Left lung (tissue), 10 donors: ENCODE data around the gene RBM33. TPM values are rescaled to one million over a fixed set of nuclear protein-coding genes. Genes with fewer than 3 reads are reported as not detected.

Source experiments
- ATAC-seq: fragments of 200-7000 bp; cut with Tn5 transposase; one replicate; pipeline ENCODE4 v1.9.1; 2020; ENCODE audit warnings: moderate library complexity
- DNase-seq, 4 donors: peaks; one replicate each; pipeline ENCODE4 v3.0.0-alpha.2; 2013 to 2020
- H3K27ac ChIP-seq, 2 donors: fragments of 200-600 bp; sonication (generic) in 1 of 2; one replicate each; pipeline versions ENCODE4 v1.5.0 to v1.8.0; 2020 to 2021
- H3K27me3 ChIP-seq, 2 donors: fragments of 200-600 bp; sonication (generic) in 1 of 2; one replicate each; pipeline versions ENCODE4 v1.5.0 to v1.8.0; 2020 to 2021
- H3K36me3 ChIP-seq, 2 donors: fragments of 200-600 bp; sonication (generic) in 1 of 2; one replicate each; pipeline versions ENCODE4 v1.5.0 to v1.8.0; 2020 to 2021
- H3K4me1 ChIP-seq, 2 donors: fragments of 200-600 bp; one replicate each; pipeline ENCODE4 v1.8.0; 2021
- H3K4me3 ChIP-seq, 2 donors: fragments of 200-600 bp; sonication (generic) in 1 of 2; one replicate each; pipeline versions ENCODE4 v1.5.0 to v1.8.0; 2020 to 2021; ENCODE audit warnings: mild to moderate bottlenecking in 1 of 2
- H3K9me3 ChIP-seq, 2 donors: fragments of 200-600 bp; sonication (generic) in 1 of 2; one replicate each; pipeline versions ENCODE4 v1.5.0 to v1.8.0; 2020 to 2021
- CTCF ChIP-seq, 2 donors: fragments of 200-600 bp; sonication (generic) in 1 of 2; IDR thresholded peaks; one replicate each; pipeline versions ENCODE4 v1.5.0 to v1.8.0; 2021; ENCODE audit warnings: antibody characterized with exemption in 2 of 2
- intact Hi-C, 2 donors: fragments of 100-400 bp; cut with DNase I; formaldehyde crosslinking; loops; one replicate each; pipeline versions ENCODE4 v1.11.2 to v1.14.2; 2022
- polyA plus RNA-seq, 6 donors: library from polyadenylated mRNA; unstranded; fragments of 120-200 nt; gene quantifications; one replicate each; pipeline ENCODE4 v1.2.1, GENCODE V29; 2013; ENCODE audit not compliant: insufficient read length in 6 of 6
- total RNA-seq, 2 donors: library from RNA; stranded (reverse); fragmentation: NEBNext Ultra II Directional; extraction: Animal tissue kit (Norgen Biotek cat#: 25700); gene quantifications; one replicate each; pipeline ENCODE4 v1.2.1, GENCODE V29; 2021
- donor health status: DM: no; HTN: yes; CAD: no.
- donor health status: DM: no; HTN: no; CAD: no.

Gene RBM33
- total and polyA plus RNA-seq, 8 donors = 35.2 to 56.4 (median 45.0) TPM

- Histone ChIP-seq H3K4me1 (no peaks in the 10 kb centered on the region), H3K27me3 (peaks cover 0 to 32% of the 10 kb centered on the region in 2 donors), H3K36me3 (no peaks in the 10 kb centered on the region), H3K9me3 (no peaks in the 10 kb centered on the region), H3K27ac (no peak overlapping the region), H3K4me3 (no peak overlapping the region)
- DNase-seq (peak in 1 of 4 donors; percentile 60), ATAC-seq (no peak)
- intact Hi-C loops = no loop called here
- TF ChIP-seq CTCF (IDR thresholded peaks at IDR 0.05) = no peak
These were observed 185.5 kb downstream of the RBM33 start for GRCh38 chr7:155829796-155830470.

Other genes with a start within 250 kb of the RBM33 start
- gene EN2, start 186.5 kb upstream of the RBM33 start, total RNA-seq = not detected
- not detected for gene EN2, start 186.5 kb upstream of the RBM33 start, polyA plus RNA-seq
- not detected for gene CNPY1, start 98.1 kb upstream of the RBM33 start, total RNA-seq
- not detected for gene CNPY1, start 98.1 kb upstream of the RBM33 start, polyA plus RNA-seq
- gene SHH, start 167.8 kb downstream of the RBM33 start, total RNA-seq = 1 to 10 TPM; 4.4 to 5.7 TPM
- 10 to 100 TPM; 10.6 to 24.7 (median 17.4) TPM for gene SHH, start 167.8 kb downstream of the RBM33 start, polyA plus RNA-seq